MM.1S (cell line): ENCODE data around the gene MYF6.

Experiments
- DNase-seq: peaks from one replicate; pipeline ENCODE4 v3.0.0-alpha.2; 2015
- H2AFZ ChIP-seq: fragments of 300-600 bp; sonication (generic); 2 replicates; pipeline ENCODE4 v1.6.0; 2016; ENCODE audit warnings: antibody characterized with exemption, low read length
- H3F3A ChIP-seq: fragments of 300-600 bp; sonication (generic); 2 replicates; pipeline ENCODE4 v1.6.1; 2016; ENCODE audit warnings: mild to moderate bottlenecking, antibody characterized with exemption, low read length, moderate library complexity, mixed read lengths; ENCODE audit not compliant: insufficient read depth
- H3K27ac ChIP-seq: fragments of 300-600 bp; sonication (generic); 2 replicates; pipeline ENCODE4 v1.5.1; 2016; ENCODE audit warnings: mild to moderate bottlenecking, low read length
- H3K27me3 ChIP-seq: fragments of 300-600 bp; sonication (generic); replicated peaks from 2 replicates; pipeline ENCODE4 v1.6.0; 2016; ENCODE audit warnings: low read length; ENCODE audit not compliant: insufficient read depth
- H3K36me3 ChIP-seq: fragments of 300-600 bp; sonication (generic); replicated peaks from 2 replicates; pipeline ENCODE4 v1.6.1; 2016; ENCODE audit warnings: mild to moderate bottlenecking, low read length, mixed read lengths; ENCODE audit not compliant: insufficient read depth
- H3K4me1 ChIP-seq: fragments of 300-600 bp; sonication (generic); 2 replicates; pipeline ENCODE4 v1.6.1; 2016; ENCODE audit warnings: low read length, mixed read lengths
- H3K4me2 ChIP-seq: fragments of 300-600 bp; sonication (generic); 2 replicates; pipeline ENCODE4 v1.6.0; 2016; ENCODE audit warnings: low read depth, low read length
- H3K4me3 ChIP-seq: fragments of 300-600 bp; sonication (generic); 2 replicates; pipeline ENCODE4 v1.5.1; 2016; ENCODE audit warnings: low read length, mixed read lengths
- H3K79me2 ChIP-seq: fragments of 300-600 bp; sonication (generic); 2 replicates; pipeline ENCODE4 v1.6.1; 2016; ENCODE audit warnings: mixed run types, low read length, mixed read lengths
- H3K9ac ChIP-seq: fragments of 300-600 bp; sonication (generic); 2 replicates; pipeline ENCODE4 v1.6.1; 2016; ENCODE audit warnings: low read length, mixed read lengths
- H3K9me2 ChIP-seq: fragments of 300-600 bp; sonication (generic); replicated peaks from 2 replicates; pipeline ENCODE4 v1.6.1; 2016; ENCODE audit warnings: mild to moderate bottlenecking, low read length, mixed read lengths; ENCODE audit not compliant: insufficient read depth
- H3K9me3 ChIP-seq: fragments of 300-600 bp; sonication (generic); replicated peaks from 2 replicates; pipeline ENCODE4 v1.6.1; 2016; ENCODE audit warnings: mild to moderate bottlenecking, low read length, mixed read lengths; ENCODE audit not compliant: insufficient read depth
- H4K20me1 ChIP-seq: fragments of 300-600 bp; sonication (generic); 2 replicates; pipeline ENCODE4 v1.6.1; 2016; ENCODE audit warnings: mild to moderate bottlenecking, low read length, moderate library complexity, mixed read lengths; ENCODE audit not compliant: insufficient read depth
- CTCF ChIP-seq: fragments of 300-600 bp; sonication (generic); IDR thresholded peaks from 2 replicates; pipeline ENCODE4 v1.5.1; 2016; ENCODE audit warnings: antibody characterized with exemption, low read length, mixed read lengths
- EZH2 ChIP-seq: fragments of 300-600 bp; sonication (generic); optimal IDR thresholded peaks from 2 replicates; pipeline ENCODE3; 2017; ENCODE audit warnings: low read depth, mild to moderate bottlenecking, antibody characterized with exemption, low read length, mixed read lengths
- EZH2phosphoT487 ChIP-seq: fragments of 300-600 bp; sonication (generic); IDR thresholded peaks from 2 replicates; pipeline ENCODE4 v1.6.1; 2018; ENCODE audit warnings: antibody characterized with exemption, low read length

Gene MYF6

GRCh38 chr12:80690513-80690912 lies 16.9 kb upstream of the MYF6 start:
- no peaks in the 10 kb centered on the region for H4K20me1 ChIP-seq
- H3K4me3 ChIP-seq, result no peak overlapping the region
- no peak for DNase-seq
- no peak overlapping the region for H3K27ac ChIP-seq
- H3K79me2 ChIP-seq, result no peaks in the 10 kb centered on the region
- H3K4me2 ChIP-seq, result no peak overlapping the region
- no peak overlapping the region for H3K9ac ChIP-seq
- no peak for TF ChIP-seq CTCF
- no peak for TF ChIP-seq EZH2
- no peak for TF ChIP-seq EZH2phosphoT487
- no peaks in the 10 kb centered on the region for H3K4me1 ChIP-seq
- H3K9me2 ChIP-seq, result no peaks in the 10 kb centered on the region
- H2AFZ ChIP-seq, result no peak overlapping the region
- no peaks in the 10 kb centered on the region for H3K9me3 ChIP-seq
- no peaks in the 10 kb centered on the region for H3K27me3 ChIP-seq
- no peaks in the 10 kb centered on the region for H3K36me3 ChIP-seq
- H3F3A ChIP-seq, result no peaks in the 10 kb centered on the region

GRCh38 chr12:80692114-80692513 lies 15.3 kb upstream of the MYF6 start:
- H3K79me2 ChIP-seq, result no peaks in the 10 kb centered on the region
- H2AFZ ChIP-seq, result no peak overlapping the region
- no peak for DNase-seq
- H3K4me2 ChIP-seq, result no peak overlapping the region
- H3K36me3 ChIP-seq, result no peaks in the 10 kb centered on the region
- no peaks in the 10 kb centered on the region for H3K4me1 ChIP-seq
- no peak overlapping the region for H3K9ac ChIP-seq
- no peaks in the 10 kb centered on the region for H3K9me2 ChIP-seq
- H3K27ac ChIP-seq, result no peak overlapping the region
- H3K4me3 ChIP-seq, result no peak overlapping the region
- no peaks in the 10 kb centered on the region for H4K20me1 ChIP-seq
- TF ChIP-seq EZH2, result no peak
- no peak for TF ChIP-seq CTCF
- TF ChIP-seq EZH2phosphoT487, result no peak
- no peaks in the 10 kb centered on the region for H3K27me3 ChIP-seq
- no peaks in the 10 kb centered on the region for H3F3A ChIP-seq
- H3K9me3 ChIP-seq, result no peaks in the 10 kb centered on the region

GRCh38 chr12:80697270-80697887 lies 10.1 kb upstream of the MYF6 start:
- H3F3A ChIP-seq, result peaks cover 2% of the 10 kb centered on the region; the same call in 1 of the 2 replicates
- no peak overlapping the region for H3K4me2 ChIP-seq
- no peak overlapping the region for H3K9ac ChIP-seq
- no peaks in the 10 kb centered on the region for H3K36me3 ChIP-seq
- no peaks in the 10 kb centered on the region for H3K27me3 ChIP-seq
- peaks cover 3% of the 10 kb centered on the region; the same call in 1 of the 2 replicates for H3K4me1 ChIP-seq
- no peak overlapping the region for H3K4me3 ChIP-seq
- no peaks in the 10 kb centered on the region for H3K9me2 ChIP-seq
- H3K27ac ChIP-seq, result no peak overlapping the region
- DNase-seq, result no peak
- no peaks in the 10 kb centered on the region for H3K79me2 ChIP-seq
- no peaks in the 10 kb centered on the region for H4K20me1 ChIP-seq
- no peaks in the 10 kb centered on the region for H3K9me3 ChIP-seq
- no peak overlapping the region for H2AFZ ChIP-seq
- TF ChIP-seq EZH2 (no peak), CTCF (no peak), EZH2phosphoT487 (no peak)
